ENCODE data around the gene ITPR2.
A peak's percentile ranks its signal among the peaks of the same experiment; 100 is the strongest.

ITPR2 gene

DNA sequence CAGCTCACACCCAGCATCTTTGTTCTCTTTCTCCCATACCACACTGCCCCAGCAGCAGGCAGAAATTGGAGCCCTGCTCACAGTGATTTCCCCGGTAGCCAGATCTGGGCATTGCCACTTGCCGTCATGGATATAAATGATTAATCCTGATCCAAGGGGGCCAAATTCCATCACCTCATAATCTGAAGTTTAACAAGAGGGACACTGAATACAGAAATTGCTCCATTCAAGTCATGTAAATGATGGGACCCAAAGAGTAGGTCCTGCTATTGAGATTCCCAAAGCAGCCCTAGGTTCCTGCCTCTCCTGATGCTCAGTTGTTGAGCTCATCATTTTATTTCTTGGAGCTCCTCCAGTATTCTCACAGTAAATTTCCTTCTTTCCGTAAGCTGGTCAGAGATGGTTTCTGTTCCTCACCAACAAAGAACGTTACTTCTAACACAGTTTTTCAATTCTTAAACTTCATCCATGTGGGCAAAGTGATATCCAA, 11.7 kb downstream of the ITPR2 start:
- DNase-seq, result no peak

DNA sequence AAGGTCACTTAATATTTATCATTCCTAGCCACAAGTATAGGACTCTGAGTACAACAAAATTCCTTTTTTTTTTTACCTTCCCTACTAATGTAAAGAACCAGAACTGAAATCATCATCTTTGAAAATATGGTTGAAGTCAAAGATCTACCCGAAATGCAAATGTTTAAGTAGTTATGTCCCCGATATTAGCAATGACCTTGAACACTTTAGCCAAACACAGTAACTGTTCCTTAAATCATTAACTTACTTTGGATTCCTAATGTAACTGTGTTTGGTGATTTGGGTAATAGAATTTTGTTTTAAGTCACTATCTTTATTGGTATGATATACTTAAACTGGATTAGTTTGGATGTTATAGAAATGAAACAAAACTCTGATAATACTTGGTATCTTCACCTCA, 14.4 kb downstream of the ITPR2 start:
- no peak for DNase-seq

DNA sequence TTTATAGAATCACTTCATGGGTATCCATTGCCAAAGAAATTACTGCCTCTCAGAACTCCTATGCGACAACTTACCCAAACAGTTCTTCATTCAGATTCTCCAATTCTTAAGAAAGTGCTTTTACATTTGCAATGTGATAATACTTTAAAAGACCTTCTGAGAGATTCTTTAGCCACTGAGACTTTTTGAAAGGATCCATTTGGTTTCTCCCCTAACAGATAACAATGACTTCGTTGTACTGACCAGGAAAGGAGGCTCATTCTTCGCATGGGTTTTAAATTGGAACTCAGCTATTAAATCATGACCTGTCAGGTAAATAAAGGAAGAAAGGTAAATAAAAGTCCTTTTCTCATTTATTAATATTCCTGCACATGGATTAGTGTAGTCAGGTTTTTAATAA, 14.8 kb downstream of the ITPR2 start:
- DNase-seq, result no peak

DNA sequence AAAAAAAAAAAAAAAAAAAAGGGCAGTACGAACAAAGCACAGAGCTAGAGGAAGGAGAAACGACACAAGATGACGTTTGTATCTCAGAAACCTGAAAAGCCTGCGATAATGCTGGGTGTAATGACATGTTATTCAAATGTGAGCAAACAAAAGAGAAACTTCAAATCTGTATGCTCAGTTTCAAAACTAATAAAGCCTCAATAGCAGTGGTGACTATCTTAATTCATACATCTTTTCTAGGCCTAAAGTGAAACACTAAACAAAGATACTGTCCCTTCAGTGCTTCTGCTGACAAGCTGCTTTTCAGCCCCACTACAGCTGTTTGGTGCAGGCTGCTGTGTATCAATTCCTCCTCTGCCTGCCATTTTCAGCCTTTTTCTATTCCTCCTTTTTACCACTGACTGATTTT, 15.8 kb downstream of the ITPR2 start:
- no peak for DNase-seq

DNA sequence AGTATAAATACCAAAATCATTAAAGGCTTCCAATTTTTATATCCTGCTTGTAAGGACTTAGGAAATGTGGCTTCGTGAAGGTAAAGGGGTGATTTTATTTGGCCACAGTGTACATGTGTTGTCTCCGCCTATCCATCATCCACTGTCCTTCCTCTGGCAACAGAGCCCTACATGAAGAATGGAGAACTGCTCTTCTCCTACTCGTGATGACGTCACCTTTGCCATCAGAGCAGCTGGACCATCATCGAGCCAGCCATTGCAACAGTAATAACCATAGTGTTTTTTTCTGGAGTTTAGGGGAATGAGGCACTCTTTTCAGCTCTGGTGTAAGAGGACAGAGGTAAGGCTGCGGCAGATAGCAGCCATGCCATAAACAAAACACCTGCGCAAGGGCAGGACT, 19.2 kb downstream of the ITPR2 start:
- DNase-seq, result no peak

DNA sequence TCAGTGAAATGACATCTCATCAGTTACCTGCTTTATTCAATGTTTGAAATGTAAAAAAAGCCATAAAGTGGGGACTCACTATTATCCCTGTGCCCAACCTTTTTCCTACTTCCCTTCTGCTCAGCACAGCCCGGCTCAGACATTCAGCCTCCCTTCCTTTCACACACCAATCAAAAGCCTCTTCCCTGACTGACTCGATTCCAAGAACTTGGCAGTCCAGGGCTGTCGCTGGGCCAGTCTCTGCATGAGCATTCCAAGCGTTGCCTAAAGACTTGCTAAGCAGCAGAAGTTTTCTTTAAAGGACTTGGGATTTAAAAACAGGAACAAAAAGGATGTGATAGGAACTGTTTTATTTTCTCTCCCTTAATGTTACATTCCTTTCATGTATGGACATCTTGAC, 22.7 kb downstream of the ITPR2 start:
- DNase-seq, result no peak

DNA sequence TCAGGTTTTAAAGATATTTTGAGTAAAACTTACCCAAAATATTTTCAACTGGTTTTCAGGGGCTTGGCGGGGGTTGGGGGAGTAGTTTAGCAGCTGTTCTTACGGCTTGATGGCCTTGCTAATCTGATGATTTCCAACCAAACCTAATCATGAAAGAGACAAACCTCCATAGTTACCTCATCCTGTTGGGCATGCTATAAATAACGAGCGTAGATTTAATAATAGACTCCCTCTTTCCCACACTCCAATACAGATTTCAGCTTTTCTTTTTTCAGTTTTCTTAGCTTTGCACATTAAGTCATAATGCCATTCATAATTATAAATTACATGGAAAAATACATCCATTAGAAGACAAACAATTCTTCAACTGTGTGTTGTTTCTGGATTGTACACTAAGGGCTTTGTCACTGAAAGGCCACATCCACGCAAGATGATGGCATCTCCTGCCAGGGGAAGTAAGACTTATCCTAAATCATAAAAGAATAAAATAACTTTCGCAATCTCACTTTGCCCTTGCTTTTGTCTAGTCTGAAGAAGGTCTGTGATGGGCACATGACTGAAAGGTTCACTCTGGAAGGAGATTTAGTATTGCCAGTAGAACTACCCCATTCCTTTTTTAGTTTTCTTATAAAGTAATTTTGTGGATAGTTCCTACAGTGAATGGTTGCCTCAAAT, 23.2 kb downstream of the ITPR2 start:
- DNase-seq, result no peak

DNA sequence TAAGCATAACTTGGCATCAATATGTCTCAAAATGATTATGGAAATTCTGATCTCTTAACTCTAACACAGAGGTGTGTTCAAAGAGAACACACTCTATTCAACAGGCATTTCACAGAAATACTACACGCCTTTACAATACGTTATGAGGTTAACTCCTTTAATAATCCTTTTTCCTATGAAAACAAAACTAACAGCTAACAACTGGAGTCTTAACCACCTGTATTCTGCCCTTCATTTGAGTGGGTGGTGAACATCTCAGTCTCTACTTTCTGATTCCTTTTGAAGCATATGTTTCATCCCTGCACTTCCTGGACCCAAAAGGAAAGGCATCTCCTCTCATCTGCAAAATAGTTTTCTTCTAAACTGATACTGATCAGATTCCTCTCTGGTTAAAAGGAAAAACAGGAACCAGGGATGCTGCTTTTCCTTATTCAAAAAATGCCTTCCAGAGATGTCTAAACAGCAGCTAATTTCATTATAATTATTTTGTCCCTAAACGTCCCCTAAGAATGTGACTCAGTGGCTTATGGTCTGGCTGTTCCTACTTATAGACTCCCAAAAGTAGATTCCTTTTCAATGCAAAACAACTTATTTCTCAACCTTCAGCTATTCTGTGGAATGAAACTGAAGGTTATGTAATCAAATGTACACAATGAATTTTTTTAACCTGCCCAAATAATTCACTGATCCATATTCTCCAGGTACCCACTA, 24.1 kb downstream of the ITPR2 start:
- no peak for DNase-seq

DNA sequence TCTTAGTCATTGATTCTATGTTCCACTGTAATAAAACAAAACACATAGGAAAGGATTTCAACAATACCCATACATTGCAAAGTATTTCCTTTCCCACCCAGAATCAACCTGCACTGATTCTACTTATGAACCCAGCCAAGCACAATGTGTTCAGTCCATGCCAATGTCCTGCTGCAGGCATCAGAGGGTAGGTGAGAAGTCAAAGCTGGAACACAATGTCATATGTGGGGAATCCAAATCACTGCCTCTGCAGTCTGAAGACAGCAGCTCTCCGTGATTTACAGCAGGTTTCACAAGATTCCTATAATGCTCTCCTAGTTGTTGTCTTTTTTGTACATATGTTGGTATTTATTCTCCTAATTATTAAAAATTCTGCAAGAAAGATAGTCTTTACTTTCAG, 25.7 kb downstream of the ITPR2 start:
- no peak for DNase-seq

DNA sequence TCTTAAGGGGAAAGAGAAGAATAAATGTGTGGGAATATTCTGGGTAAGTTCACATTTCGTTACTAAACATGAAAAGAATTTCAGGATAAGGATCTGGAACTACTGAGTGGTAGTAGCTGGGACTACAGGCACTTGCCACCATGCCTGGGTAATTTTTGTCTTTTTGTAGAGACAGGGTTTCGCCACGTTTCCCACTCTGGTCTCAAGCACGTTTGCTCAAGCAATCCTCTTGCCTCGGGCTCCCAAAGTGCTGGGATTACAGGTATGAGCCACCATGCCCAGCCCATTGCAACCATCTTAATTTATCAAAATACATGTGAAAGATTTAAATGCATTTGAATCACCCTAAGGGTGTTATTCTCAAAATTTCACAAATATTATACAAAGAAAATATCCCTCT, 26.4 kb downstream of the ITPR2 start:
- DNase-seq, result no peak

DNA sequence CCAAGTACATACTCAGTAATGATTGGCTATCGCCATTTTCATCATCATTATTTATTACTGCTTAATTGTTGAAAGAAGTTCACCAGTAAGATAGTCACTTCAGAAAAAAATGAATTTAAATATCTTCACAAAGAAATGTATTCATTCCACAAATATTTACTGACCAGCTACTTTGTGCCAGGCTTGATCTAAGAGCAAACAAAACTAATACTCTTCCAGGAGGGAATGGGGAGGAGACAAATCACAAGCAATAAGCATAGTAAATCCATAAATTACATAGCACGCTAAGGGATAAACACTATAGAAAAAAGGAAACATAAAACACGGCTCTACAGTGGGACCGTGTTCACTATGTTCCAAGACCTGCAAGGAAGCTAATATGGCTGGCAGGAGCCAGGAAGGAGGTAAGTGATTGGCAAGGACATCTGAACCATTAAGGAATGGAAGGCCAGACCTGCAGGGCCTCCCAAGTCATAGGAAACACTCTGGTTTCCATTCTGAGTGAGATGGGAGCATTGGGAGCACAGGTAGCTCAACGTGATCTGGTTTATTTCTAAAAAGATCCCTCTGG, 27.5 kb downstream of the ITPR2 start:
- no peak for DNase-seq

DNA sequence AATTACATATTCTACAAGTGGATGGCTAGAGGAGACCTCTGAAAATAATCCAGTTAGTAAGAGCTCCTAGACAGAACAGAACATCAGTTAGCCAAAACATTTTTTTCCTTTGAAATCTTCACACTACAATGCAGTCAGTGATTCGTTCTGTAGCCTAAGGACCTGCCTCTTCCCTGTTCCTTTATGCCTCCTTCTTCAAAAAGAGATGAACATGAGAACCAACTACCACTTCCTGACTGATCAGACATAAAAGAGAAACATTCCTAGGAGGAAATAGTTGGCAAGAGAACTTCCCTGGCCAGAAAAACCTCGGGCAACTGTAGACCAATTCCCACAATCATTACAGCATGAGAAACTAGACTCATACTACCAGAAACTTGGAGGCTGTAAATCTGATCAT, 29.4 kb downstream of the ITPR2 start:
- DNase-seq, result no peak

DNA sequence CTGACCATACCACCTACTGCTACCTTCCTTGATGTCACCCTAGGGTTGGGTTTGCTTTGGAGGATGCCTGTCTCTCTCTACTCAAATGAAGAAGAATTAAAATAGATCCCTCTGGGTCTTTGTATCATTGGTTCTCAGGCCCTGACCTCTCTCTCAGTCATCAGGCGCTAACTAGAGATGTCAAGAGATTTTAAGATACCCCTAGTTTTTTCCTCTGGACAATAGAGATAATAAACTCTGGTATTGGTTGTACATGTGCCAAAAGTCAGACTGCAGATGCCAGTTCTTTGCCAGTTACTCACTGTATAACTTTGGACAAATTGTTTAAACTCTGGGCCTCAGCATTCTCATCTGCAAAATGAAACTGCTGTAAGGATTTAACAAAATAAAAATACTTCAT, 31.5 kb downstream of the ITPR2 start:
- peak; percentile 73 for DNase-seq

DNA sequence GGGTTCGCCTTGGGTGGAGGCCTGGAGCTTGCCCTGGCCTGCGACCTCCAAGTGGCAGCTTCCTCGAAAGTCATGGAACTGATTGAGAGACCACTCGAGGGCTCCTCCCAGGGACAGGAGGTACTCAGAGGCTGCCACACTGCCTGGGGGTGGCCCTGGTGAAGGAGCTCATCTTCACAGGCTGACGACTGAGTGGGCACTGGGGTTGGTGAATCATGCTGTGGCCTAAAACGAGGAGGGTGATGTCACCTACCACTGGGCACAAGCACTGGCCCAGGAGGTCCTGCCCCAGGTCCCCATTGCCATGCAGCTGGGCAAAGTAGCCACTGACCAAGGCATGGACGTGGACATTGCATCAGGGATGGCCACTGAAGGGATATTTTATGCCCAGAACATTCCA, 32.1 kb downstream of the ITPR2 start:
- no peak for DNase-seq

DNA sequence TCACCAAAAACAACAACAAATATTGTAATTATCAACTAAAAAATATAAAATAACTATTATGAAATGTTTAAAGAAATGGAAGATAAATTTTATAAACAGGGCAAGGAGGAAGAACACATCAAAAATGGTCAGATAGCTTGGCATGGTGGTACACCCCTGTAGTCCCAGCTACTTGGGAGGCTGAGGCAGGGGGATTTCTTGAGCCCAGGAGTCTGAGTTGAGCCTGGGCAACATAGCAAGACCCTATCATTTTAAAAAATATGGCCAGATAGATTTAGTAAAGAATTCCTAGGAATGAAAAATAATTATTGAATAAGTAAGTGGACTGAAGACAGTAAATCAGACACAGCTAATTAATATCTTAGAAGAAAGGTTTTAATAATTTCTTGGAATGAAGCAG, 32.6 kb downstream of the ITPR2 start:
- DNase-seq, result no peak

DNA sequence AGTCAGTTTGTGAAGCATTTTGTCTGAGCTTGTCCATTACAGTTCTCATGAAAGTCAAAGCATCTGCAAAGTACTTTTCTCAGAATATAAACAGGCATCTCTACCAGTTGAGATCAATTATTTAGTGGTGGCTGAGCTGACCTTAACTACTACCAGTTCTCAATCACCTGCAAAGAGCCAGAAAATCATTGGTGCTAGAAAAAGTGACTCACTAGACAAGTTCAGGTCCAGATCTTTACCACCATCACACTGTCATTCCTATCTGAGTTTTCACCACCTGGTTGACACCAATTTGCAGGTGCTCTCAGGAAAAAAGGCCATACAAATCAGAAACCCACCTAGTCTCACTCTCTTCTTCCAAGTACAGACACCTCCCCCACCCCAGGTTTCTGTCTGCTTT, 33.3 kb downstream of the ITPR2 start:
- no peak for DNase-seq

DNA sequence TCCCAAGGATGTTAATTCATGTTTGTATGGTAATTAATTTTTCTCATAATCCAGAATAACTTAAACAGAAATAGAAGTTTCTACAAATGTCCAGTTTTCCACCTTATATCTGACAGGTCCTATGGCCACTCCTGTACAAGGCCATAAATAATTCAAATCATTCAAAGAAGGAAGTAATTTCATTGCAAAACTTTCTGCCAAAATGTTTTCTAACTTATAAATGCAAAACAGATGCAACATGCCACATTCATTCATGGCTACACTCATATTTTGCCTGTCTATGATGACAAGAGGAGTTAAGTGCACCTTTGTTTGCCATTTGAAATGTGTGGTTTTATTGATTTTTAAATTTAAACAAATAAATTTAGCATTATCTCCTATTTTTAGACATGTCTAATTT, 34.4 kb downstream of the ITPR2 start:
- DNase-seq, result peak; percentile 15

DNA sequence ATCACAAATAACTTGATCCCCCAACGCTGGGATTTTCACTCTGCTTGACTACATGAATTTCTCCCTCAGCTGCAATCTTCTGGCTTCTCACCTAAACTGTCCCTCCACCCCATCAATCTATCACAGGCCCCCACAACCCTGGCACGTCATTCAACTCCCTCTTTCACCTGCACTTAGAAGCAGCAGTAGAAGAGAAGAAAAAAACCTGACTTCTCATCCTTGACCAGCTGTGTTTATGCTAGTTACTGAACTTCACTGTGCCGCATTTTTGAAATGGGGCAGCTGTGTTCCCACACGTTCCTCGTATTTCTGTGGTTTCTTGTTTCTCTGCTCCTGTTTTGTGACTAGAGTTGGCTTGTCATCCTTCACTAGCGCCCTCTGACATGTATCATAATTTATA, 35.0 kb downstream of the ITPR2 start:
- peak; percentile 34 for DNase-seq

DNA sequence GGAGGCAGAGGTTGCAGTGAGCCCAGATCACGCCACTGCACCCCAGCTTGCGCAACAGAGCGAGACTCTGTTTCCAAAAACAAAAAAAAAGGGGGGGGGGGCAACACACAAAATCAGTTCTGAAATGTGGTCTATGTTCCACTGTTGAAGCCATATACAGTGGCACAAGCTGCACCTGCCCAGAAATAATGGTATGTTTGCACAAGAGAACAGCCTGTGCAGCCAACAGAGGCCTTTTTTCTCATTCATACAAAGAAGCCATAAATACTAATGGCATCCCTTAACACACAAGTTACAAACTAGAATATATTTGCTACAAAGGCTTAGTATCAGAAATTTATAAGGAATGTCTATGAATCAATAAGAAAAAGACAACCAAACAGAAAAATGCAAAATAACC, 37.1 kb downstream of the ITPR2 start:
- no peak for DNase-seq

DNA sequence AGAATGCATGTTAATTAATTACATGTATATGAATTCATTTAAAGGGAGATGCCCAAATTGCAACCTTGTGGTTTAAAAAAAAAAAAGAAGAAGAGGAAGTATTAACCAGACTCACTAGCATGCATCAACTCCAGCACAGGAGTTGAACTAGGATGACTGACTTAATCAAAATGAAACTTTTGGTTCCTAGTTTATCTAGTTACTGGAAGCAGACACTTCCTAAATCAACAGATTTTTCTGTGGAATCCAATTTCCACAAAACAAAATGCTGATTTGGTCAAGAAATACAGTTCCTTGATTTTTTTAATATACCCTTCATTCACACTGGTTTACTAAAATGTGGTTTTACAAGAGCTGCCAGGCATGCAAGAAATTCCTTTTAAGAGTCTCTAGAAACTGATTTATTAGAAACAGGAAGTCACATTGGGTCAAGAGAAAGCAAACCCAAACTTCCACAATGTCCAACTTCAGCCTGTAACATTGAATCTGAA, 41.6 kb downstream of the ITPR2 start:
- DNase-seq, result peak; percentile 46

DNA sequence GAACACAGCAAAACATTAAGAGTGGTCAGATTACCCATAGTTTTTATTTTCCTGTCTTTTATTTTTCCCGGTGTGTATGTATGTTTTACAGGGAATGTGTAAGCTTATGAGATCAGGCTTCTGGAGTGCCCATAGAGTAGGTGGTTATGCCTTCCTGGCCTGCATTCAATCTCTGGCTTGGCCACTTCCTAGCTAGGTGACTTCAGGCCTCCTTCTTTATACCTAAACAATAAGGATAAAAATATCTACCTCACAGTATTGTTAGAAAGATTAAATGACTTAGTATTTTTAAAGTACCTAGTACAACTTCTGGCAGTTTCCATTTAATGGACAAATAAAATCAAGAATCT, 42.4 kb downstream of the ITPR2 start:
- no peak for DNase-seq

DNA sequence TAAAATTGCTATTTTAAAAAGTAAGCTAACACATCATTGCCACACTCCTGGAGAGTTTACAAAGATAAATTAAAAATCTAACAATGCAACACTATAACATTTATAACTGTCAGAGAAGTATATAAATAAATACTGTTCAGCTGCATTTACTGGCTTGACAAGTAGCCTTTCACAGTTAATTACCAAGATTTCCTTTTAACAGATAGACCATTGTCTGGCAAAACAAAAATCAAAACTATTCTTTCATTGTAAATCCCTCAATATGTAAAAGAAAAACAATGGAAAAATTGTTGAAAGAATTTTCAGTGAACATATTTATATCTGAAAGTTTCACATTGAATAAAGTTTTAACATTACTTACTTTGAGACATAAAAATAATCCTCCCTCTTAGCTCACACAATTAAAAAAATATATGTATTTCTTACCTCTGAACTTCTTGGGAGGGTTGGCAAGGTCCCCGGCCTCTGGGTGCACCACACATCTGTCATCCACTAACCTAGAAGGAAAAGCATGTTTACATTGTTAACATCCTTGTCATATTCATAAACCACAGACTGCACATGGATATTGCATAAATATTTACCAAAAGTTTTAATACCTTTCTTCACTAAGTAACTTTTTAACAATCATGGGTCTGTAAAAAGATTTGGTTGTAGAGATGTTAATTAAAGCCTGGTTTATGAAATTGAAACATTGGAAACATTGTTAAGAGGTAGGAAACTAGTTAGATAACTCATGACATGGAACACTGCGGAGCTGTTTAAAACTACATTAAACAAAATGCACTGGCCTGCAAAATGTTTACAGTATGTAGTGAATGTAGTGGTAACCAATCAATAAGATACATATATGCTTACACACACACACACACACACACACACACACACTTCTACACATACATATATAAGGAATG, 43.0 kb downstream of the ITPR2 start:
- no peak for DNase-seq

DNA sequence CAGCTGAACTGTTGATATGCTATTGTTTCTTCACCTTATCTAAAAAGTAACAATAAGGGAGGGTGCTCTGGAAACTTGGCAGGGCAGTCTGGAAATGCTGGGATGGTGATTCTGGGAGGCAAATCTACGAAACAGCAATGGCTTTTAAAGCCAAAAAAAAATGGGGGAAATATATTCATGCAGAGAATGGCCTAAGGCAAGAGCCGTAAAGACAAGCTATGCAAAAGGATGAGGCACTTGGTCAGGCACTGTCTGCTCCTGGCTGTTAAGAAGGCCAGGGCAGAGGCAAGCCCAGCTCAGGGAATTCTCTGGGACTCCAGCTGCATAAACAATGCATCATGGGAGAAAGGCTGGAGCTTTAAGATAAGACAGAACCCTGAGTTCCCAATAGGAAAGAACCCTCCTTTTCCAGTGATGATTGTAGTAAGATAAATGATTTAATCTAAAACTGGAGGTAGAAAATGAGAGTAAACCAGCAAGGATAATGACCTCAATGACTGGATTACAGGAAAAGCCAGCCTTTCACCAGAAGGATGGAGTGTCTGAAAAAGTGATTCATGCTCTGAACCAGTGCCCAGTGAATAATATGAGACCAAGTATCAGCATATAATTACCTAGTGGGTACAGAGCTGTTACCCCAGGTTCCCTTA, 46.0 kb downstream of the ITPR2 start:
- no peak for DNase-seq

Data from hematopoietic multipotent progenitor cell treated with erythropoietin and hydrocortisone succinate and interleukin-3 and kit ligand, for 6 days (in vitro differentiated cells).